ENCODE results near the gene PNMA6E.

The PNMA6E gene

GRCh38 chrX:153382563-153383482 lies 18.3 kb downstream of the PNMA6E start:
- no peak for DNase-seq

GRCh38 chrX:153381684-153382532 lies 19.2 kb downstream of the PNMA6E start:
- no peak for DNase-seq

- no peak for DNase-seq
Measured at GRCh38 chrX:153380691-153381090, 20.5 kb downstream of the PNMA6E start.

GRCh38 chrX:153379971-153380581 lies 21.1 kb downstream of the PNMA6E start:
- DNase-seq: no peak

- no peak for DNase-seq
Measured at GRCh38 chrX:153379508-153379907, 21.6 kb downstream of the PNMA6E start.

- no peak for DNase-seq
Measured at GRCh38 chrX:153378607-153379006, 22.5 kb downstream of the PNMA6E start.

- no peak for DNase-seq
Measured at GRCh38 chrX:153377727-153378126, 23.4 kb downstream of the PNMA6E start.

GRCh38 chrX:153375571-153375970 lies 25.6 kb downstream of the PNMA6E start:
- no peak for DNase-seq

GRCh38 chrX:153374426-153374825 lies 26.7 kb downstream of the PNMA6E start:
- DNase-seq: no peak

GRCh38 chrX:153372949-153373348 lies 28.2 kb downstream of the PNMA6E start:
- DNase-seq: no peak

- no peak for DNase-seq
Measured at GRCh38 chrX:153371256-153371655, 29.9 kb downstream of the PNMA6E start.

GRCh38 chrX:153370293-153371055 lies 30.7 kb downstream of the PNMA6E start:
- no peak for DNase-seq

GRCh38 chrX:153366878-153367538 lies 34.1 kb downstream of the PNMA6E start:
- DNase-seq: no peak

- DNase-seq: no peak
Measured at GRCh38 chrX:153366119-153366518, 35.0 kb downstream of the PNMA6E start.

GRCh38 chrX:153365670-153366069 lies 35.5 kb downstream of the PNMA6E start:
- no peak for DNase-seq

- DNase-seq: no peak
Measured at GRCh38 chrX:153361781-153362397, 39.3 kb downstream of the PNMA6E start.

GRCh38 chrX:153357877-153358276 lies 43.3 kb downstream of the PNMA6E start:
- peak; percentile 4 for DNase-seq

- DNase-seq: no peak
Measured at GRCh38 chrX:153353416-153353815, 47.7 kb downstream of the PNMA6E start.

GRCh38 chrX:153352858-153353257 lies 48.3 kb downstream of the PNMA6E start:
- DNase-seq: no peak

GRCh38 chrX:153351981-153352380 lies 49.2 kb downstream of the PNMA6E start:
- DNase-seq: no peak

- no peak for DNase-seq
Measured at GRCh38 chrX:153349952-153350351, 51.2 kb downstream of the PNMA6E start.

GRCh38 chrX:153348421-153348820 lies 52.7 kb downstream of the PNMA6E start:
- DNase-seq: no peak

Data from islet precursor cell (in vitro differentiated cells).